ENCODE measurements around the gene PEX14. TPM values are rescaled to one million over a fixed set of nuclear protein-coding genes. Genes with fewer than 3 reads are reported as not detected.

Gene PEX14
- total and polyA plus RNA-seq, 8 donors, result 17.3 to 22.9 (median 20.7) TPM

- TF ChIP-seq CTCF (IDR thresholded peaks at IDR 0.05), result no peak
- ATAC-seq (no peak), DNase-seq (no peak)
- intact Hi-C loops (cut with DNase I), result no loop called here
- Histone ChIP-seq H3K36me3 (peaks cover 0 to 9% of the 10 kb centered on the region in 2 donors), H3K4me3 (no peak overlapping the region), H3K27ac (no peak overlapping the region), H3K9me3 (no peaks in the 10 kb centered on the region), H3K4me1 (peaks cover 0 to 2% of the 10 kb centered on the region in 2 donors), H3K27me3 (no peaks in the 10 kb centered on the region)
These were observed 126.8 kb downstream of the PEX14 start for GRCh38 chr1:10601342-10602070.

GRCh38 chr1:10602936-10603335 is 128.2 kb downstream of the PEX14 start:
- Histone ChIP-seq H3K27ac (no peak overlapping the region), H3K27me3 (no peaks in the 10 kb centered on the region), H3K36me3 (peaks cover 0 to 9% of the 10 kb centered on the region in 2 donors), H3K4me3 (no peak overlapping the region), H3K4me1 (no peaks in the 10 kb centered on the region), H3K9me3 (no peaks in the 10 kb centered on the region)
- DNase-seq (no peak), ATAC-seq (no peak)
- TF ChIP-seq CTCF (IDR thresholded peaks at IDR 0.05), result no peak
- intact Hi-C loops (cut with DNase I), result no loop called here

GRCh38 chr1:10604966-10605365 is 130.2 kb downstream of the PEX14 start:
- intact Hi-C loops (cut with DNase I), result no loop called here
- Histone ChIP-seq H3K27ac (no peak overlapping the region), H3K27me3 (no peaks in the 10 kb centered on the region), H3K9me3 (no peaks in the 10 kb centered on the region), H3K4me1 (no peaks in the 10 kb centered on the region), H3K36me3 (peaks cover 0 to 8% of the 10 kb centered on the region in 2 donors), H3K4me3 (no peak overlapping the region)
- ATAC-seq (no peak), DNase-seq (no peak)
- TF ChIP-seq CTCF (IDR thresholded peaks at IDR 0.05), result no peak

- DNase-seq (no peak), ATAC-seq (no peak)
- H3K27ac ChIP-seq, result no peak overlapping the region
- TF ChIP-seq CTCF (IDR thresholded peaks at IDR 0.05), result no peak
- H3K27me3 ChIP-seq, result no peaks in the 10 kb centered on the region
- H3K4me3 ChIP-seq, result no peak overlapping the region
- no peaks in the 10 kb centered on the region for H3K36me3 ChIP-seq
- intact Hi-C loops (cut with DNase I), result no loop called here
- no peaks in the 10 kb centered on the region for H3K4me1 ChIP-seq
- H3K9me3 ChIP-seq, result no peaks in the 10 kb centered on the region
These were observed 131.3 kb downstream of the PEX14 start for GRCh38 chr1:10606064-10606463.

GRCh38 chr1:10607228-10607627 is 132.5 kb downstream of the PEX14 start:
- Histone ChIP-seq H3K36me3 (no peaks in the 10 kb centered on the region), H3K4me3 (no peak overlapping the region), H3K4me1 (no peaks in the 10 kb centered on the region), H3K9me3 (no peaks in the 10 kb centered on the region), H3K27ac (no peak overlapping the region), H3K27me3 (no peaks in the 10 kb centered on the region)
- ATAC-seq, result no peak
- no peak for TF ChIP-seq CTCF (IDR thresholded peaks at IDR 0.05)
- intact Hi-C loops (cut with DNase I), result no loop called here
- DNase-seq, result no peak
